Measurements from ENCODE around the gene VSIR. TPM values are rescaled to one million over a fixed set of nuclear protein-coding genes. Genes with fewer than 3 reads are reported as not detected.

The VSIR gene
- total RNA-seq, 4 donors from 2014 or later, result 54.1 to 120 (median 84.7) TPM

DNA sequence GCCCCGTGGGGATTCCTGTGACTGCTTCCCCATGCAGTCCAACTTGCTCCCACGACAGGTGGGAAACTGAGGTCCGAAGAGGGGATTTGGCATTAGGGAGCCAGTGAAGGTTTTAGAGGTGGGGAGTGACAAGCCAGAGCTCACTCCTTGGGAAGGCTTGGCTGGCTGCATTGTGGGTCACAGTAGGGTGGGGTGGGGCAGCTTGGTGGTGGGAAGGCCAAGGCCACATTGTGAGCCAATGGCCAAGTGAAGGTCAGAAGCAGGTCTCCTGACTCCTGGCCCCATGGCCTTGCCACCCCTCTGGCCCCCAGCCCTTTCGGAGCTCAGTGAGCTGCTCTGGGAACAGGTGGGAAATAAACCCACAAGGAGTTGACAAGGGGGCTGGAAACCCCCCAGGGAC lies 56.3 kb downstream of the VSIR start:
- TF ChIP-seq CTCF (IDR thresholded peaks at IDR 0.05; ENCODE audit: low read depth), result no peak

- no peak for TF ChIP-seq CTCF (IDR thresholded peaks at IDR 0.05; ENCODE audit: low read depth)
Observed at GRCh38 chr10:71716426-71716825, 56.9 kb downstream of the VSIR start.

GRCh38 chr10:71715860-71716259 lies 57.5 kb downstream of the VSIR start:
- TF ChIP-seq CTCF (IDR thresholded peaks at IDR 0.05; ENCODE audit: low read depth), result no peak

DNA sequence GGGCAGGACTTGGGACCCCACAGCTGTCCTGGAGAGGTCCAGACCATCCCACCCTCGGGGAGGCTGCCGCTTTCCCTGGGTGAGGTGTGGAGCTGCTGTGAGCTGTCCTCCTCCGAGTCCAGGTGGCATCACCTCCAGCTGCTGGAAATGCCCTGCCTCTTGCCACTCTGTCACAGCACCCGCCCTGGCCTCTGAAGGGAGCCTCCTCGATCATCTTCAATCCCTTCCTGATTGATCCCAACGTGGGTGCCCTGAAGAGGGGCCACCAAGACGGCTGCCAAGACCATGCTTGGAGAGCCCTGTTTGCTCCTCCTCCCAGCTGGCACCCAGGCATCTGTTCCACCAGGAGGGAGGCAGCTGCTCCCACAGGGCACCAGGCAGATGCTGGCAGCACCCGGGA lies 58.3 kb downstream of the VSIR start:
- no peak for TF ChIP-seq CTCF (IDR thresholded peaks at IDR 0.05; ENCODE audit: low read depth)

DNA sequence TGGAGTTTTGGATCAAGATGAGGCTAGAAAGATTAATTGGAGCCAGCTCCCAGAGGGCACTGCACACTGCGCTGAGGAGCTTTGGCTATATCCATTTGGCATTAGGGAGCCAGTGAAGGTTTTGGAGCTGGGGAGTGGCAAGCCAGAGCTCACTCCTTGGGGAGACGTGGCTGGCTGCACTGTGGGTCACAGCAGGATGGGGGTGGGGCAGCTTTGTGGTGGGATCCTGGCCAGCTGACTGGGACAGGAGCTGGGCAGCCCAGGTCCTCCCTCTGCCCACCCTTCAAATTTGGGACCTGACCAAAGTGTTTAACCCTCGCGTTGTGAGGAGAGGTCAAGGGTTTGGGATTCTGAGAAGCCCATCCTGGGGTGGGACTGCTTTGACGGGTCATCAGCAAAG lies 58.7 kb downstream of the VSIR start:
- TF ChIP-seq CTCF (IDR thresholded peaks at IDR 0.05; ENCODE audit: low read depth), result no peak

DNA sequence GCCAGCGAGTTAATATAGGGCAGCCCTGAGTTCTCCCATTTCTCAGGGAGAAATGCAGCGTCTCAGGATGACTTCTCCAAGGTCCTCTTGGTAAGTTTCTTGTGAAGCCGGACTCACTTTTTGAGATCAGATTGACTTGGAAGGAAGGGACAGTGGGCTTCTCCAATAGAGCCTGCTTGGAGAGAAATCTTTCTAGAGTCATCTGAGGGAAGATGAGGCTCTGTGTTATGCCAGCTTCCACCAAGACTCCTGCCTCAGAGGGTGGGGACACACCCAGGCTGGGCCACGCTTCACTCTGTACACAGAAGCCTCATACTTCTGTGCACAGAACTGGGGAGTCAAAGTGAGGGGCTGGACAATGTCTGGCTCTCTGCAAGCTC lies 59.3 kb downstream of the VSIR start:
- TF ChIP-seq CTCF (IDR thresholded peaks at IDR 0.05; ENCODE audit: low read depth), result no peak

DNA sequence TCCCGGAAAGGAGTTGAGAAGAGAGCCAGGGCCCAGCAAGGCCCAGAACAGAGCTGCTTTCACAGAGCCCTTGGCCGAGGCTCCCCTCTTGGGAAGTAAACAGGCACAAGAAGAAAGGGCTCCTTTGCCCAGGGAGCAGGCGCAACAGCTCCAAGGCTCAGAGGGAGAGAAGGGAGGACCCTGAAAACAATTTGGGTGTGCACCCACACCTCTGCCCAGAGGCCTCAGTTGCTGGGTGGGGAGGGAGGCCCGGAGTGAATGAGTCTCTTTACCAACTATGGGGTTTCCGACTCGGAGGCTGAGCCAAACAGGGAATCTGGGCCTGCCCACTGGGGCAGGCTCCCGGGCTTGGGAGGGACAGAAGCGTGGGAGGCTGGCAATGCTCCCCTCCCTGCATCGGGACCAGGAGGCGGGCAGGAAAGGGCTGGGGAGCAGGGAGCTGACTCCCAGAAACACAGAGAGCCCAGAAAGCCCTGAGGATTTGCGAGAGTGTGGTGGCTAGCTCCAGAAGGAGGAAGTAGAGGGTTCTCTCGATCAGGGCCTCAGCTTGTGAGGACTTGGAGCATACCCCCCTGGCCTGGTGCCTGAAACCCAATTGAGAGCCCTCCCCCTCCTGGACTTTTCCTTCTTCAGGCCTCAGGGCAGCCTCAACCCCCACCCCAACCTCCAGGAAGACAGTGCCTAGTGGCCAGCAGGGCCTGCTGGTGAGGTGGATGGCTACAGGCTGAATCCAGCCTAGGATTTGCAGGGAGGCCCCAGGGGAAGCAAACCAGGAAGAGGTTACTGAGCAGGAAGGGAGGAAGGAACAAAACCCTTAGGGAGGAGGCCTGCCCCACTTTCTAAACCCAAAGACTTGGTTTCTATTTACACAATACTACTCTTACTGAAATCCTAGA lies 59.9 kb downstream of the VSIR start:
- TF ChIP-seq CTCF (IDR thresholded peaks at IDR 0.05; ENCODE audit: low read depth), result no peak

All from subcutaneous adipose tissue (tissue), 4 donors.